ENCODE data around the gene LIN52. TPM values are rescaled to one million over a fixed set of nuclear protein-coding genes. Genes with fewer than 3 reads are reported as not detected.

Gene LIN52
- total RNA-seq, 1 donor from 2014 or later: 5.9 TPM

DNA sequence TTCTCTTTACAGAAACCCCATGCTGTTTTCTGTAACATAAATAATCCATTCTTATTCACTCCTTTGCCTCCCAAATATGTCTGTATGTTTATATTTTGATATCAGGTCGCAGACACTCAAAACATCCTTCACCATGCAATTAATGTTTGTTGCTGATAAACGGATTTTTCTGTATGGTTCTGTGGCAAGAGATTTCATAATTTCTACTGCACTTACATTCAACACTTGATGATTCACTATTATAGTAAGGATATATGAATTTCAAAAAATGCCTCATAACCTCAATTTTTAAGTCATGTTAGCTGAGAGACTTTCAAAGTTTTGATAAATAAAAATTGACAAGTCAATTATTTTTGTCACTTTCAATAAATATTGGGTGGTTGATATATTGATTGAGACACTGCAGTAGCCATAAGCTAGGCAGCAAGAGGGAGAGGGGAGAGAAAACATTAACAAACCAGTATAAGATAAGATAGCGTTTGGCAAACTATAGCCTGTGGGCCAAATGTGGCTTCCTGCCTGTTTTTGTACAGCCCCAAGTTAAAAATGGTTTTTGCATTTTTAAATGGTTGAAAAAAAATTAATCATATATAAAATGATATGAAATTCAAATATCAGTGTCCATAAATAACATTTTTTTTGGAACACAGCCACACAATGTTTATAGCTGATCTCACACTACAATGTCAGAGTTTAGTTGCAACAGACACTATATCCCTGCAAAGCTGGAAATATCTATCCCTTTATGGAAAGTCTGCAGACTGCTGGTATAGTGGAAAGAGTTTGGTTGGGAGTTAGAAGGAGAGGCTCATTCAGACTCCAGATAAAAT, 18.8 kb upstream of the LIN52 start:
- intact Hi-C loops (cut with DNase I): no loop called here
- H3K4me1 ChIP-seq: no peaks in the 10 kb centered on the region
- no peaks in the 10 kb centered on the region for H3K9me3 ChIP-seq
- peaks cover 0 to 60% of the 10 kb centered on the region in 2 donors for H3K36me3 ChIP-seq
- DNase-seq (ENCODE audit: extremely low spot score in 2 of 2): no peak
- no peak overlapping the region for H3K4me3 ChIP-seq
- TF ChIP-seq POLR2A (IDR thresholded peaks at IDR 0.05) (no peak), POLR2AphosphoS5 (IDR thresholded peaks at IDR 0.05; ENCODE audit: insufficient read depth in 1 of 2, low read depth in 1 of 2) (no peak)
- TF ChIP-seq, protein P1, sequence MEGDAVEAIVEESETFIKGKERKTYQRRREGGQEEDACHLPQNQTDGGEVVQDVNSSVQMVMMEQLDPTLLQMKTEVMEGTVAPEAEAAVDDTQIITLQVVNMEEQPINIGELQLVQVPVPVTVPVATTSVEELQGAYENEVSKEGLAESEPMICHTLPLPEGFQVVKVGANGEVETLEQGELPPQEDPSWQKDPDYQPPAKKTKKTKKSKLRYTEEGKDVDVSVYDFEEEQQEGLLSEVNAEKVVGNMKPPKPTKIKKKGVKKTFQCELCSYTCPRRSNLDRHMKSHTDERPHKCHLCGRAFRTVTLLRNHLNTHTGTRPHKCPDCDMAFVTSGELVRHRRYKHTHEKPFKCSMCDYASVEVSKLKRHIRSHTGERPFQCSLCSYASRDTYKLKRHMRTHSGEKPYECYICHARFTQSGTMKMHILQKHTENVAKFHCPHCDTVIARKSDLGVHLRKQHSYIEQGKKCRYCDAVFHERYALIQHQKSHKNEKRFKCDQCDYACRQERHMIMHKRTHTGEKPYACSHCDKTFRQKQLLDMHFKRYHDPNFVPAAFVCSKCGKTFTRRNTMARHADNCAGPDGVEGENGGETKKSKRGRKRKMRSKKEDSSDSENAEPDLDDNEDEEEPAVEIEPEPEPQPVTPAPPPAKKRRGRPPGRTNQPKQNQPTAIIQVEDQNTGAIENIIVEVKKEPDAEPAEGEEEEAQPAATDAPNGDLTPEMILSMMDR (IDR thresholded peaks at IDR 0.05): no peak
- no peak overlapping the region for H3K27ac ChIP-seq
- no peaks in the 10 kb centered on the region for H3K27me3 ChIP-seq

DNA sequence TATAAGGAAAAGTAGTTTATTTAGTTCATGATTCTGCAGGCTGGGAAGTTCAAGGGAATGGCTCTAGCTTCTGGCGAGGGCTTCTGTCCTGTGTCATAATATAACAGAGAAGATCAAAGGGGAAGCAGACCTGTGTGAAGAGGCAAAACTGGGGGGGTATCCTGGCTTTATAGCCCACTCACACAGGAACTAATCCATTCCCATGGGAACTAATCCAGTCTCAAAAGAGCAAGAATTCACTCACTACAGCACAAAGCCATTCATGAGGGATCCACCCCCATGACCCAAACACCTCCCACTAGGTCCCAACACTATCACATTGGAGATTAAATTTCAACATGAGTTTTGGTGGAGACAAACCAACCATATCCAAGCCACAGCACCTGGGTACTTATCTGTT, 7.4 kb upstream of the LIN52 start:
- no peaks in the 10 kb centered on the region for H3K27me3 ChIP-seq
- no peak overlapping the region for H3K27ac ChIP-seq
- no peak overlapping the region for H3K4me3 ChIP-seq
- TF ChIP-seq POLR2A (IDR thresholded peaks at IDR 0.05): no peak
- no peak for TF ChIP-seq POLR2AphosphoS5 (IDR thresholded peaks at IDR 0.05; ENCODE audit: insufficient read depth in 1 of 2, low read depth in 1 of 2)
- TF ChIP-seq, protein P1 (IDR thresholded peaks at IDR 0.05): no peak
- no peaks in the 10 kb centered on the region for H3K4me1 ChIP-seq
- DNase-seq (ENCODE audit: extremely low spot score in 2 of 2): no peak
- no peaks in the 10 kb centered on the region for H3K9me3 ChIP-seq
- peaks cover 0 to 17% of the 10 kb centered on the region in 2 donors for H3K36me3 ChIP-seq
- intact Hi-C loops (cut with DNase I): no loop called here

DNA sequence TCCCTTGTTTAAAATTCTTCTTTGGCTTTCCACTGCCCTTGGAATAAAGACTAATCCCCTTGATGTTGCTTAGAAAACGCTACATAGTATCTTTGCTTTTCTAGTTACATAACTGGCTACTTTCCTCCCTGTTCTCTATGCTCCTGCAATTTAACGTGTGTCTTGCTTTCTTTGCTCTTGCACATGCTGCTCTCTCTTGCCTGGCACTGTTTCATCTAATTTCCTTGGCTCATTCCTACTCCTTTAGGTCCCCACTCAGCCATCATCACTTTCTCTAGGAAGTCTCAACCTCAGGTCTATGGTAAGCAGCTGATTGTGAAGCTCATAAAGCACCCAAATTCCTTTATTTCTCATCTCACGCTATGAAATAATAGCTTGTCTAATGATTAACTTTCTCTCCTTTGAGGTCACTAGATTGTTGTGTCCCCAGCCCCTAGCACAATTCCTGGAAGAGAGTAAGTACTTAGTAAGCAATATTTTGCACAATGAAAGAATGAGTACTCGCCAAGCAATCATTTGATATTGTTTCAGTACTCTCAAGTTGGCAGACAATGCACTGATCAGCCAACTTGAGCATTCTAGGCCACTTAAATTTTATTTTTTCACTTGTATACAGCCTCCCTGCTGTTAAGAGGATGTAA, 3.8 kb upstream of the LIN52 start:
- Histone ChIP-seq H3K27ac (no peak overlapping the region), H3K36me3 (no peaks in the 10 kb centered on the region), H3K4me3 (no peak overlapping the region), H3K9me3 (no peaks in the 10 kb centered on the region), H3K27me3 (no peaks in the 10 kb centered on the region), H3K4me1 (peaks cover 19% of the 10 kb centered on the region)
- TF ChIP-seq POLR2A (IDR thresholded peaks at IDR 0.05) (no peak), POLR2AphosphoS5 (IDR thresholded peaks at IDR 0.05; ENCODE audit: insufficient read depth in 1 of 2, low read depth in 1 of 2) (no peak)
- TF ChIP-seq, protein P1 (IDR thresholded peaks at IDR 0.05): no peak
- intact Hi-C loops (cut with DNase I): no loop called here
- no peak for DNase-seq (ENCODE audit: extremely low spot score in 2 of 2)

DNA sequence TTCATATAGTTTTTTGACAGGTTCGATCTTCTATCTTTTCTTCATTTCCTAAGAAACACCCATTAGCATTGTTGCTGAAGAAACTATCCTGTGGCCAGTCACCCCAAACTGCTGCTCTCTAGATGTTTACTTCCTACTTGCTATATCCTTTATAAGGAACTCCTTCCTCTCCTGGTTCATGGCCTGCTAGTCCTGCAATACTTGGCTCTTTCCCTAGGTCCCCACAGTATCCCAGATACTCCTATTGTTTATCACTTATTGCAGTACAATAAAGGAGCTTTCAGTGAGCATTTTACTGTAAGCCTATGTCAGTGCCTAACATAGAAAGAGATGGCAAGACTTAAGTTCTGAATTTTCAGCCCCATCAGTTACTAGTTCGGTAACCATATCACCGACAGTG, 3.3 kb upstream of the LIN52 start:
- no peak for TF ChIP-seq POLR2AphosphoS5 (IDR thresholded peaks at IDR 0.05; ENCODE audit: insufficient read depth in 1 of 2, low read depth in 1 of 2)
- TF ChIP-seq, protein P1 (IDR thresholded peaks at IDR 0.05): no peak
- H3K4me1 ChIP-seq: peaks cover 24% of the 10 kb centered on the region

DNA sequence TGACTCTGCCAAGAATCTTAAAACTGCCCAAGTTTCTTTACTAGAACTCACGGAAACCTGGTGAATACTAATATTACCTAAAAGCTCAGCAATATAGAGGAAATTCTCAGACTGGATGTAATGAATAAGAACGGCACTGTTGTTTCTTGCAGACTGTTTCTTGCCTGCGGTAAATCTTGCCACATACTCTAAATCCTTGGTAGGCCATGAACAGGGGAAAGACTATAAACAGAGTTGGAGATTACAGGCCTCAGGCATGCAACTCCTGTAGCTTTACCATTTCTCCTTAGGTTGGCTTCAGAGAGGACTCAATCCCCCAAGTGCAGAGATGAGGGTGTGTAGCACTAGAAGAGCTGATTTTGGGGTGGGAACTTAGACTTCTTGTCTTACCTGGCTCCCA, 1.6 kb upstream of the LIN52 start:
- no peaks in the 10 kb centered on the region for H3K9me3 ChIP-seq
- peaks cover 24% of the 10 kb centered on the region for H3K4me1 ChIP-seq
- DNase-seq (ENCODE audit: extremely low spot score in 2 of 2): no peak
- peak overlapping the region; percentile 84 for H3K27ac ChIP-seq
- H3K27me3 ChIP-seq: no peaks in the 10 kb centered on the region
- TF ChIP-seq POLR2AphosphoS5 (IDR thresholded peaks at IDR 0.05; ENCODE audit: insufficient read depth in 1 of 2, low read depth in 1 of 2): no peak
- H3K36me3 ChIP-seq: no peaks in the 10 kb centered on the region
- intact Hi-C loops (cut with DNase I): no loop called here
- peak overlapping the region; percentile 76 to 89 for H3K4me3 ChIP-seq

More for the DNA sequence above, 3.3 kb upstream of the LIN52 start:
- no peak for DNase-seq (ENCODE audit: extremely low spot score in 2 of 2)
- Histone ChIP-seq H3K4me3 (no peak overlapping the region), H3K9me3 (no peaks in the 10 kb centered on the region), H3K27ac (no peak overlapping the region), H3K27me3 (no peaks in the 10 kb centered on the region), H3K36me3 (no peaks in the 10 kb centered on the region)
- intact Hi-C loops (cut with DNase I): no loop called here
